T-helper 2 cell (primary cell): Measurements from ENCODE around the gene IKZF1.

Experiments used
- DNase-seq, 5 experiments: peaks; one replicate each; pipeline versions ENCODE4 v3.0.0 to v3.0.0-alpha.2; 2012 to 2022

Gene IKZF1

GRCh38 chr7:50283731-50284130, 20.8 kb upstream of the IKZF1 start:
- DNase-seq: no peak

GRCh38 chr7:50284296-50284695, 20.2 kb upstream of the IKZF1 start:
- no peak for DNase-seq

GRCh38 chr7:50285269-50285668, 19.2 kb upstream of the IKZF1 start:
- no peak for DNase-seq

DNA sequence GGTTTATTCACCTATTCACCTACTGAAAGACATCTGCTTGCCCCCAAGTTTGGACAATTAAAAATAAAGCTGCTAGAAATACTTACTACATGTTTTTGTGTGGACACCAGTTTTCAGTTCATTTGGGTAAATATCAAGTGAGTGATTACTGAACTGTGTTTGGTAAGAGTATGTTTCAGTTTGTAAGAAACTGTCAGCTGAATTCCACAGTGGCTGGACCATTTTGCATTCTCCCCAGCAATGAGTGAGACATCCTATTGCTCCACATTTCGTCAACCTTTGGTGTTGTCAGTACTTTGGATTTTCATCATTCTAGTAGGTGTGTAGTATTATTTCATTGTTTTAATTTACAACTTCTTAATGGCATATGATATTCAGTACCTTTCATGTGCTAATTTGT, 17.4 kb upstream of the IKZF1 start:
- no peak for DNase-seq

- DNase-seq: no peak
Measured at GRCh38 chr7:50292165-50292757, 12.3 kb upstream of the IKZF1 start.

DNA sequence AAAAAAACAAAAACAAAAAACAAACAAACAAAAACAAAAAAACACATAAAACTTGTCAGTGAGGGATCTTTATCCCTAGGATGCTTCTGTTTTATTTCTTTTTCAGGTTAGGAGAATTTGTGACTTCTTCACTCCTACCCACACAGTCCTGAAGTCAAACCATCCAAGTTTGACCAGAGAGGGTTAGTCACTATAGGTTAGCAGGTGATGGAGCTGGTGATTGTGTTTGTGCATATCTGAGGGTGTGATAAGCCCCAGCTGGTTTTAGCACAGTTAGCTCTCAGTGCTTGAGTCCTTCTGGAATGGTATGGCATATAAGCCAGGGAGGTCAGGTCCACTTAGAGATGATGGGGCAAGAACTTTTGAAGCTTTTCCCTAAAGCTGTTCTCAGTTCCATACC, 11.8 kb upstream of the IKZF1 start:
- DNase-seq: no peak

- DNase-seq: no peak
Measured at GRCh38 chr7:50293509-50294179, 10.9 kb upstream of the IKZF1 start.

GRCh38 chr7:50295133-50295532, 9.4 kb upstream of the IKZF1 start:
- no peak for DNase-seq

- DNase-seq: no peak
Measured at GRCh38 chr7:50296799-50297198, 7.7 kb upstream of the IKZF1 start.

DNA sequence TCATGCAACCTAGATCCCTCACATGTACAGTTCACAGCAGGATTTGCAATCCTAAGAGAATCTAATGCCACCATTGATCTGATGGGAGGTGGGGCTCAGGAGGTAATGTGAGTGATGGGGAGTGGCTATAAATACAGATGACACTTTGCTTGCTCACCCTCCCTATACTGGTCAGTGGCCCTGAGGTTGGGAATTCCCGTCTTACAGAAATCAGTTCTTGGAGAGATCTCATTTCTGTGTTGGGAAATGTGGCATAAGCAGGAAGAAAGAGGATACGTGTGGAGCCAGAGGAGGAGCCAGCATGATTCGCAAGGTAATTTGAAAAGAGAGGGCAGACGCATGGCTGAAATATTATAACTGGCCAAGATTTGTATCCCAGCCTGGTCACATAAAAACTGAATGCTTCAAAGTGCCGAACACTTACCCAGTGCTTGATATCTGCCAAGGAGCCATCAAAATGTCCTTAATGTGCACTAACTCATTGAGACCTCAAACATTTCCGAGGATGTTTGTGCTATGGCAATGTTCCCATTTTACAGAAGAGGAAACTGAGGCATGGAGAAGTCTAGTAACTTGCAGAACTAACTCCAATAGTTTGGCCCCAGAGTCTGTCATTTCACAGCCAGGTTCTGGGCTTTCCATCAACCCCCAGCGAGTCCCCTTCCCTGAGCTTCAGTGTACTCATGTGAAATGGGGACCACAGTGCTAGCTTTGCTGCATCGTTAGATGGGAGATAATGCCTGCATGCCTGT, 5.5 kb upstream of the IKZF1 start:
- DNase-seq: no peak

- DNase-seq: no peak
Measured at GRCh38 chr7:50300336-50300735, 4.2 kb upstream of the IKZF1 start.

- no peak for DNase-seq
Measured at GRCh38 chr7:50302486-50303334, 1.8 kb upstream of the IKZF1 start.

DNA sequence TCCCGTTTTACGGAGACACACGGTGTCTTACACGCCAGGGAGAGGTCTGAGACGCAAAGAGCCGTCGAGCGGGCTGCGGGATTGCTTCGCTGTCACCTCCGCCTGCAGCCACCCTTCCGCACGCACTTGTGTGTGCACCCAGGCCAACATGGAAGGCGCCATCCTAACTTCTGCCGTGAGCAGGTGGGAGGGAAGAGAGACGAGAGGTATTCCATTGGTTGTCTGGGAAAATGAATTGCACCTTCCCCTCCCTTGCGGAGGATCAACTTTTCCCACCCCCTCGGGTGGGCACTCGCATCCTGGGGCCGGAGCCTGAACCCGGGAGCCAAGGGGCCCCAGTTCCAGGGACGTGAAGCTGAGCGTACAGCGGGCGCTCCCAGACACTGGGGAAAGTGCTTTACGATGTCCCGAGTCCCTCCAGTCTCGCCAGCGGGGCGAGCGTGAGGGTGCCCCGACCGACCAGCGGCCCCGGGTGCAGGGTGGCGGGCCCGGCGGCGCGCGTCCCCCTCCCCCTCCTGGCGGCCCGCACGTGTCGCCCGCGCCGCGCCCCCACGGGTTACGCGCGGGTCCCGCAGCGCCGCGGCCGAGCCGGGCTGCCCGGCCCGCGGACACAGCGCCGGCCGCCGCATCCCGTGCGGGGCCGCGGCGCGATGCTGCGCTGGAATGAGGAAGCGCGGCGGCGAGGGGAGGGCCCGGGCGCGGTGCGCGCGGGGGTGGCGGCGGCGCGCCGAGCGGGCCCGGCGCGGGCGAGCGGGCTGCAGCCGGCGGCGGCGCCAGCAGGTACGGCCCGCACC, 984 bp upstream of the IKZF1 start:
- DNase-seq: peak in 2 of 5 experiments; percentile 13 to 70

DNA sequence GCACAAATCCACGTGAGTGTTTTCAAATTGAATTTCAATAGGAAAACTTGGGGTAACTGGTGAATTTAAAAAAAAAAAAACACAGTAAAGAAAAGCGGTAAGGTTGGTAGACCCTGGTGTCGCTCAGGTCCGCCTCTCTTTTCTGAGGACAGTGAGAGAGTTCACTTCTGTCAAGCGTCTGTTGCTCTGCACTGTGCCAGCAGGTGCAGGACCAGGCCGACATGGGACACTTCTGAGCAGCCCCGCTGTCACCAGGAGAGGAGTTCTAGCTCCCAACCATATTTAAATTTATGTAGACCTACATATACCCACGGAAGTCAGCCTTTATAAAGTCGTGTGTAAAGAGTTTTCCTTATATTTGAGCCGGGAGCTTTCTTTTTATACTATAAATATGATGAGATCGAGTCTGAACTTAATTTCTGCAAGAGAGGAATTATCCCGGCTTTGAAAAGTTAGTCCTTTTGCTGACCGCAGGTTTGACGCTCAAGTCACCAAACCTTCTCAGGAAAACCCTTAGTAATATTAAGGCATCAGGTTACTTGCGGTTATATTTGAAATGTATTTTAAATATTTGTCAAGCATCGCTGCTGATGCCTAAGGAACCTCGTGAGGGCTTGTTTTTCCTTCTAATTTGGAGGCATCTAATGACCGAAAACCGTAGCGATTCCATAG, 531 bp downstream of the IKZF1 start:
- peak in 3 of 5 experiments; percentile 52 to 89 (median 58) for DNase-seq

DNA sequence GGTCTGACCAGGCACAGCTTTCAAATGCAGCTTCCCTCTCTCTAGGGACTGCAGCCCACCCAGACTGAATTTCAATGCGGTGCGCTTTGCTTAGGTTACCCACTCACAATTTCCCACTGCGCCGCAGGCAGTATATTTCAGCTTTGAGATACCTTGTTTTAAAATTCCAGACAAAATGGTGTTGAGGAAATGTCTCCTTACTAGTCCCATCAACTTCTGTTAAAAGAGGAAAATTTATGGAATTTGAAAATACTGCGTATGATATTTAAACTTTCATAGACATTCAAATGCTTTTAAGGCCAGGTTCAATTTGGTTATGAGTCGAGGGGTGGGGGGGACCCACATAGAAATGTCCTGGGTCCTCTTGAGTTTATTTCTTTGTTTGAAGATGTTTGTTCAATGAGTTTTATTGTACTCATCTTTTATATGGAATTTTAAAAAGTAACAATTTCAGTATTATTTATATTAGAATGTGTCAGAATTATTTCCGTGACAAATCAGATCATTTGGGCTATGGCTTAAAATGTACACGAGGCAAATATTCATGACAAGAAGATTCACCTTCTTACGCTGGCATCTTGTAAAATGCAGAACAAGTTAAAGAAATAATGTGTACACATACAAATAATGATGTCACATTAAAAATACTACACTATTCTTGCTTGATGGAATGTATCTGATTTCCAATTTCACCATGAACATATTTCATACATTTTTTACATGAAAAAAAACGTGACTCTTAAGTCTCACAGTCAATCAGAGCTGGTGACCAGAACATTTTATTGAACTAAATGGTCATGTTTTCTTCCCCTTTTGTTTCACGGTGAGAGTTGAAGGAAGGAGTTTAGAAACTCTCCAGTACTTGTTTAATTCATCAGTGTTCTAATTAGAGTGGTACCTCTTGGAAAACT, 1.3 kb downstream of the IKZF1 start:
- DNase-seq: no peak

- peak in 1 of 5 experiments; percentile 67 for DNase-seq
Measured at GRCh38 chr7:50306494-50307367, 2.2 kb downstream of the IKZF1 start.

DNA sequence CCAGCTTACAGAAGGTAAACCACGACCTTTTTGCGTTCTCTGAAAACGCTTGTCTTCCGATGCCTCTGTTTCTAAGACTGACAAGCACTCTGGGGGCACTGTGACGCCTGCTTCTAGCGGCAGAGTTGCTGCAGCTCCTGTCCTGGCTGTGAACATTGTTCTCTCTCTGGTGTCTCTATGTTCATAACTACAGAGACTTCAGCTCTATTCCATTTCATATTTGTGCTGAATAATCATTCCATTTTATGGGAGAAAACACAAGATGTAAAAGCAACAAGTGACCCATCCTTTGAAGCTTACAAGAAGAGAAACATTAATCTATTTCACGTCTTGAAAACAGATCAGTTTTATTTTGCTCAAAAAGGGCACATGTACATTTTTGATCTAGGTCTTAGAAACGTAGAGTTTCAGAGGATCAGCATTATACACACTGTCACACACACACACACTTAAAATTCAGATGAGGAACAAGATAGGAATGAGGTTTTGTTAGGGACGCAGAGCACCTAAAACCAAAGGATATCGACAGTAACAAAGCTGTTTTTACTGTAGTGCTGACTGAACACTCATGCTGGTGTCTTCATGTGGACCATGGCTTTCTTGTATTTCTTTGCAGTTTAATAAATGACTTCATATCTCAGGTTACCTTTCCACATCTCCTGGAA, 3.0 kb downstream of the IKZF1 start:
- DNase-seq: peak in 3 of 5 experiments; percentile 54 to 92 (median 59)

GRCh38 chr7:50308203-50308531, 3.7 kb downstream of the IKZF1 start:
- peak in 1 of 5 experiments; percentile 54 for DNase-seq
